ENCODE measurements around the gene CHRM2. TPM values are rescaled to one million over a fixed set of nuclear protein-coding genes. Genes with fewer than 3 reads are reported as not detected.

The CHRM2 gene
- total RNA-seq, 1 experiment from 2014 or later, result not detected

DNA sequence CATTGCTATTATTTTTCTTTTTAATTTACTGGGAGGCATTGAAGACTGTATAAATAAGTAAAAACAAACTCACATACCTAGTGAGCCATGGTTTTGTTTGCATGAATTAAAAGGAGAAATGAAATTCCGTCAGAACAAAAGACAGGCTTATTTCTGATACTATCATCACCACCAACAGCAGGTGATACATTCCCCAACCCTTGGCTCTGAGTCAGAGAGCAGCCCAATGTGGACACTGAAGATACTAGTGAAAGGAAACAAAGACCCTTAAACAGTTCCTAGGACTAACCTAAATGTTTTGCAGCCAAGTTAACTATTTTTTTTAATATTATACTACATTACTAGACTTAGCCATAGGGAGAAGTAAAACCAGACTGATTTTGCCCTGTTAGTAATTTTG, 31.6 kb downstream of the CHRM2 start:
- Histone ChIP-seq H2AFZ (ENCODE audit: low read depth, low read length, poor library complexity, severe bottlenecking) (no peak overlapping the region), H3K9me2 (ENCODE audit: insufficient read depth) (no peaks in the 10 kb centered on the region), H3K79me2 (ENCODE audit: insufficient read depth, low read length) (no peaks in the 10 kb centered on the region), H3K9me3 (ENCODE audit: control insufficient read depth in 1 of 2, insufficient read depth in 1 of 2, low read depth in 1 of 2, low read length in 2 of 2) (peaks cover 4 to 9% of the 10 kb centered on the region in 2 experiments; a peak in 2 of 4 replicates), H3K4me1 (ENCODE audit: control insufficient read depth in 1 of 2, insufficient read depth in 2 of 2, low read length in 2 of 2) (no peaks in the 10 kb centered on the region), H3K27me3 (ENCODE audit: insufficient read depth, low read length) (no peaks in the 10 kb centered on the region), H3K27ac (ENCODE audit: low read depth, low read length) (no peak overlapping the region), H3K4me2 (ENCODE audit: low read length) (no peak overlapping the region), H3K36me3 (ENCODE audit: control insufficient read depth in 1 of 2, insufficient read depth in 2 of 2, low read length in 2 of 2) (no peaks in the 10 kb centered on the region), H3K4me3 (replicated peaks in 1 of 2; ENCODE audit: low read depth in 1 of 2, low read length in 2 of 2) (no peak overlapping the region), H3K9ac (ENCODE audit: low read length) (no peak overlapping the region), H4K20me1 (ENCODE audit: insufficient read depth) (no peaks in the 10 kb centered on the region)
- BruUV-seq (replicated peaks), result no TSS peak
- ChIA-PET CTCF (no interaction called here), POLR2A (no interaction called here), RAD21 (ENCODE audit: low non-redundant PET in 1 of 2, low total read pairs in 2 of 2, uncharacterized antibody in 2 of 2, unreplicated experiment in 2 of 2) (no interaction called here)
- intact Hi-C loops (cut with micrococcal nuclease), result no loop called here
- no peak for TF ChIP-seq SIN3A (IDR thresholded peaks at IDR 0.05; ENCODE audit: low read depth)
- TF ChIP-seq, protein P1, sequence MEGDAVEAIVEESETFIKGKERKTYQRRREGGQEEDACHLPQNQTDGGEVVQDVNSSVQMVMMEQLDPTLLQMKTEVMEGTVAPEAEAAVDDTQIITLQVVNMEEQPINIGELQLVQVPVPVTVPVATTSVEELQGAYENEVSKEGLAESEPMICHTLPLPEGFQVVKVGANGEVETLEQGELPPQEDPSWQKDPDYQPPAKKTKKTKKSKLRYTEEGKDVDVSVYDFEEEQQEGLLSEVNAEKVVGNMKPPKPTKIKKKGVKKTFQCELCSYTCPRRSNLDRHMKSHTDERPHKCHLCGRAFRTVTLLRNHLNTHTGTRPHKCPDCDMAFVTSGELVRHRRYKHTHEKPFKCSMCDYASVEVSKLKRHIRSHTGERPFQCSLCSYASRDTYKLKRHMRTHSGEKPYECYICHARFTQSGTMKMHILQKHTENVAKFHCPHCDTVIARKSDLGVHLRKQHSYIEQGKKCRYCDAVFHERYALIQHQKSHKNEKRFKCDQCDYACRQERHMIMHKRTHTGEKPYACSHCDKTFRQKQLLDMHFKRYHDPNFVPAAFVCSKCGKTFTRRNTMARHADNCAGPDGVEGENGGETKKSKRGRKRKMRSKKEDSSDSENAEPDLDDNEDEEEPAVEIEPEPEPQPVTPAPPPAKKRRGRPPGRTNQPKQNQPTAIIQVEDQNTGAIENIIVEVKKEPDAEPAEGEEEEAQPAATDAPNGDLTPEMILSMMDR (IDR thresholded peaks at IDR 0.05 in 2 of 3, conservative IDR thresholded peaks at IDR 0.05 in 1 of 3; ENCODE audit: borderline replicate concordance in 1 of 3, insufficient read depth in 1 of 3, low read depth in 2 of 3, low read length in 2 of 3), result no peak
- ATAC-seq (no peak), DNase-seq (ENCODE audit: low read depth, low spot score) (no peak)

DNA sequence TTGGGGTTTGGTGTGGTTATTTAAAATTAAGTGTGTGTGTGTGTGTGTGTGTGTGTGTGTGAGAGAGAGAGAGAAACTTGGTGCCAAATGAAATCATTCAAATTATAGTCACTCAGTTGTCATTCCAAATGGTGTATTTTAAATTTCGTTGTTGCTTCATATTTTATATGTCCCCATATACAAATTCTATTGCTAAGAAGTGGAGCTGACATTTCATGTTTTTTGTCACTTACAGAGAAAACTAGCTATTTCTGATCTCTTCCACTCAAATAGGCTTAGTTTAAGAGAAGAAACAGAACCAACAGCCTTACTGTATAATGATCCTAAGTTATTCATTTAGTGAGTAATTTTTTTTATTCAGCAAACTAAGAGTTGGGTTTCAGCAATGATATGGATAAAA, 42.3 kb downstream of the CHRM2 start:
- no peaks in the 10 kb centered on the region for H3K4me1 ChIP-seq (ENCODE audit: control insufficient read depth in 1 of 2, insufficient read depth in 2 of 2, low read length in 2 of 2)
- H3K27me3 ChIP-seq (ENCODE audit: insufficient read depth, low read length), result no peaks in the 10 kb centered on the region
- DNase-seq (ENCODE audit: low read depth, low spot score) (no peak), ATAC-seq (no peak)
- no peak overlapping the region for H2AFZ ChIP-seq (ENCODE audit: low read depth, low read length, poor library complexity, severe bottlenecking)
- no peak overlapping the region for H3K4me3 ChIP-seq (replicated peaks in 1 of 2; ENCODE audit: low read depth in 1 of 2, low read length in 2 of 2)
- no peaks in the 10 kb centered on the region for H3K36me3 ChIP-seq (ENCODE audit: control insufficient read depth in 1 of 2, insufficient read depth in 2 of 2, low read length in 2 of 2)
- no peak overlapping the region for H3K9ac ChIP-seq (ENCODE audit: low read length)
- CTCF ChIA-PET, result no interaction called here
- POLR2A ChIA-PET, result no interaction called here
- no peaks in the 10 kb centered on the region for H3K79me2 ChIP-seq (ENCODE audit: insufficient read depth, low read length)
- RAD21 ChIA-PET (ENCODE audit: low non-redundant PET in 1 of 2, low total read pairs in 2 of 2, uncharacterized antibody in 2 of 2, unreplicated experiment in 2 of 2), result no interaction called here
- no peaks in the 10 kb centered on the region for H3K9me2 ChIP-seq (ENCODE audit: insufficient read depth)
- no TSS peak for BruUV-seq (replicated peaks)
- no peak overlapping the region for H3K4me2 ChIP-seq (ENCODE audit: low read length)
- intact Hi-C loops (cut with micrococcal nuclease), result no loop called here
- H3K9me3 ChIP-seq (ENCODE audit: control insufficient read depth in 1 of 2, insufficient read depth in 1 of 2, low read depth in 1 of 2, low read length in 2 of 2), result peaks cover 5 to 18% of the 10 kb centered on the region in 2 experiments; a peak in 2 of 4 replicates
- no peak overlapping the region for H3K27ac ChIP-seq (ENCODE audit: low read depth, low read length)
- no peaks in the 10 kb centered on the region for H4K20me1 ChIP-seq (ENCODE audit: insufficient read depth)
- no peak for TF ChIP-seq ZNF274 (IDR thresholded peaks at IDR 0.05; ENCODE audit: low read depth, low read length)
- TF ChIP-seq, protein P1 (IDR thresholded peaks at IDR 0.05 in 2 of 3, conservative IDR thresholded peaks at IDR 0.05 in 1 of 3; ENCODE audit: borderline replicate concordance in 1 of 3, insufficient read depth in 1 of 3, low read depth in 2 of 3, low read length in 2 of 3), result no peak
- TF ChIP-seq POLR2AphosphoS5 (IDR thresholded peaks at IDR 0.05; ENCODE audit: low read depth, low read length), result no peak
- TF ChIP-seq, protein P2, sequence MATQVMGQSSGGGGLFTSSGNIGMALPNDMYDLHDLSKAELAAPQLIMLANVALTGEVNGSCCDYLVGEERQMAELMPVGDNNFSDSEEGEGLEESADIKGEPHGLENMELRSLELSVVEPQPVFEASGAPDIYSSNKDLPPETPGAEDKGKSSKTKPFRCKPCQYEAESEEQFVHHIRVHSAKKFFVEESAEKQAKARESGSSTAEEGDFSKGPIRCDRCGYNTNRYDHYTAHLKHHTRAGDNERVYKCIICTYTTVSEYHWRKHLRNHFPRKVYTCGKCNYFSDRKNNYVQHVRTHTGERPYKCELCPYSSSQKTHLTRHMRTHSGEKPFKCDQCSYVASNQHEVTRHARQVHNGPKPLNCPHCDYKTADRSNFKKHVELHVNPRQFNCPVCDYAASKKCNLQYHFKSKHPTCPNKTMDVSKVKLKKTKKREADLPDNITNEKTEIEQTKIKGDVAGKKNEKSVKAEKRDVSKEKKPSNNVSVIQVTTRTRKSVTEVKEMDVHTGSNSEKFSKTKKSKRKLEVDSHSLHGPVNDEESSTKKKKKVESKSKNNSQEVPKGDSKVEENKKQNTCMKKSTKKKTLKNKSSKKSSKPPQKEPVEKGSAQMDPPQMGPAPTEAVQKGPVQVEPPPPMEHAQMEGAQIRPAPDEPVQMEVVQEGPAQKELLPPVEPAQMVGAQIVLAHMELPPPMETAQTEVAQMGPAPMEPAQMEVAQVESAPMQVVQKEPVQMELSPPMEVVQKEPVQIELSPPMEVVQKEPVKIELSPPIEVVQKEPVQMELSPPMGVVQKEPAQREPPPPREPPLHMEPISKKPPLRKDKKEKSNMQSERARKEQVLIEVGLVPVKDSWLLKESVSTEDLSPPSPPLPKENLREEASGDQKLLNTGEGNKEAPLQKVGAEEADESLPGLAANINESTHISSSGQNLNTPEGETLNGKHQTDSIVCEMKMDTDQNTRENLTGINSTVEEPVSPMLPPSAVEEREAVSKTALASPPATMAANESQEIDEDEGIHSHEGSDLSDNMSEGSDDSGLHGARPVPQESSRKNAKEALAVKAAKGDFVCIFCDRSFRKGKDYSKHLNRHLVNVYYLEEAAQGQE (IDR thresholded peaks at IDR 0.05; ENCODE audit: low read depth), result no peak
- no peak for TF ChIP-seq FOSL1 (IDR thresholded peaks at IDR 0.05; ENCODE audit: low read depth)
- TF ChIP-seq, protein P3, sequence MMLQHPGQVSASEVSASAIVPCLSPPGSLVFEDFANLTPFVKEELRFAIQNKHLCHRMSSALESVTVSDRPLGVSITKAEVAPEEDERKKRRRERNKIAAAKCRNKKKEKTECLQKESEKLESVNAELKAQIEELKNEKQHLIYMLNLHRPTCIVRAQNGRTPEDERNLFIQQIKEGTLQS (IDR thresholded peaks at IDR 0.05), result no peak
- no peak for TF ChIP-seq EZH2 (IDR thresholded peaks at IDR 0.05)
